ENCODE measurements around the gene RPTOR. TPM values are rescaled to one million over a fixed set of nuclear protein-coding genes. Genes with fewer than 3 reads are reported as not detected.

Gene RPTOR
- total RNA-seq, 3 donors from 2014 or later (not counting 1 experiment from before 2014, with no cell fraction given): 49.2 to 63.6 (median 55.4) TPM

- H3K27ac Mint-ChIP-seq: peak overlapping the region in 1 of 2 donors; percentile 3
- Histone ChIP-seq H3K27me3 (ENCODE audit: control insufficient read depth, insufficient read depth, low read length) (peaks cover 4% of the 10 kb centered on the region), H3K4me3 (ENCODE audit: low read length) (no peak overlapping the region), H3K27ac (ENCODE audit: low read length) (no peak overlapping the region), H3K4me1 (ENCODE audit: control insufficient read depth, insufficient read depth, low read length) (peaks cover 4% of the 10 kb centered on the region), H3K36me3 (ENCODE audit: control insufficient read depth, insufficient read depth, low read length) (no peaks in the 10 kb centered on the region), H3K9me3 (ENCODE audit: control insufficient read depth, insufficient read depth, low read length) (no peaks in the 10 kb centered on the region)
- H3K4me3 Mint-ChIP-seq: peak overlapping the region; percentile 5
- H3K4me1 Mint-ChIP-seq: peaks cover 0 to 14% of the 10 kb centered on the region in 2 donors
- 54% methylated on average over 7 of the region's 7 CpGs for WGBS (ENCODE audit: insufficient coverage)
- H3K9me3 Mint-ChIP-seq: no peaks in the 10 kb centered on the region
- H3K36me3 Mint-ChIP-seq: no peaks in the 10 kb centered on the region
- intact Hi-C loops (cut with micrococcal nuclease): loop anchor here (2.0 to 5.0 kb wide), 2 partner anchors 403 to 554 kb away; no protein-coding TSS in a partner anchor
- ATAC-seq (peak in 1 of 3 donors; percentile 34), DNase-seq (no peak)
- TF ChIP-seq CTCF (IDR thresholded peaks at IDR 0.05): no peak
- peaks cover 10 to 11% of the 10 kb centered on the region in 2 donors for H3K27me3 Mint-ChIP-seq (ENCODE audit: low read depth in 2 of 2)
Observed at GRCh38 chr17:80980397-80981061, 435.9 kb downstream of the RPTOR start.

GRCh38 chr17:80981062-80981902 lies 436.6 kb downstream of the RPTOR start:
- Histone ChIP-seq H3K4me1 (ENCODE audit: control insufficient read depth, insufficient read depth, low read length) (peaks cover 4% of the 10 kb centered on the region), H3K4me3 (ENCODE audit: low read length) (no peak overlapping the region), H3K36me3 (ENCODE audit: control insufficient read depth, insufficient read depth, low read length) (no peaks in the 10 kb centered on the region), H3K27ac (ENCODE audit: low read length) (no peak overlapping the region), H3K9me3 (ENCODE audit: control insufficient read depth, insufficient read depth, low read length) (no peaks in the 10 kb centered on the region), H3K27me3 (ENCODE audit: control insufficient read depth, insufficient read depth, low read length) (peaks cover 4% of the 10 kb centered on the region)
- H3K36me3 Mint-ChIP-seq: no peaks in the 10 kb centered on the region
- peak; percentile 54 to 79 (median 78) for ATAC-seq
- TF ChIP-seq CTCF (IDR thresholded peaks at IDR 0.05): peak; percentile 95
- peaks cover 10 to 11% of the 10 kb centered on the region in 2 donors for H3K27me3 Mint-ChIP-seq (ENCODE audit: low read depth in 2 of 2)
- DNase-seq: peak; percentile 54 to 72
- H3K9me3 Mint-ChIP-seq: no peaks in the 10 kb centered on the region
- H3K27ac Mint-ChIP-seq: peak overlapping the region in 1 of 2 donors; percentile 3
- no peak overlapping the region for H3K4me3 Mint-ChIP-seq
- 9% methylated on average over 65 of the region's 65 CpGs for WGBS (ENCODE audit: insufficient coverage)
- peaks cover 0 to 14% of the 10 kb centered on the region in 2 donors for H3K4me1 Mint-ChIP-seq
- intact Hi-C loops (cut with micrococcal nuclease): loop anchor here (2.0 to 5.0 kb wide), 2 partner anchors 404 to 554 kb away; no protein-coding TSS in a partner anchor

GRCh38 chr17:80981929-80982425 lies 437.3 kb downstream of the RPTOR start:
- 79% methylated on average over 17 of the region's 17 CpGs for WGBS (ENCODE audit: insufficient coverage)
- DNase-seq: no peak
- Mint-ChIP-seq H3K4me1 (peaks cover 0 to 14% of the 10 kb centered on the region in 2 donors), H3K27me3 (ENCODE audit: low read depth in 2 of 2) (peaks cover 10 to 11% of the 10 kb centered on the region in 2 donors), H3K4me3 (no peak overlapping the region), H3K36me3 (no peaks in the 10 kb centered on the region), H3K27ac (no peak overlapping the region), H3K9me3 (no peaks in the 10 kb centered on the region)
- TF ChIP-seq CTCF (IDR thresholded peaks at IDR 0.05): no peak
- peaks cover 9% of the 10 kb centered on the region for H3K4me1 ChIP-seq (ENCODE audit: control insufficient read depth, insufficient read depth, low read length)
- ATAC-seq: no peak
- intact Hi-C loops (cut with micrococcal nuclease): loop anchor here (2.0 to 5.0 kb wide), 2 partner anchors 405 to 555 kb away; no protein-coding TSS in a partner anchor
- H3K27me3 ChIP-seq (ENCODE audit: control insufficient read depth, insufficient read depth, low read length): peaks cover 4% of the 10 kb centered on the region
- H3K27ac ChIP-seq (ENCODE audit: low read length): no peak overlapping the region
- no peak overlapping the region for H3K4me3 ChIP-seq (ENCODE audit: low read length)
- H3K9me3 ChIP-seq (ENCODE audit: control insufficient read depth, insufficient read depth, low read length): no peaks in the 10 kb centered on the region
- no peaks in the 10 kb centered on the region for H3K36me3 ChIP-seq (ENCODE audit: control insufficient read depth, insufficient read depth, low read length)
